NAMALWA (cell line): ENCODE measurements around the gene TACC3.

Source experiments
- DNase-seq: peaks from one replicate; pipeline ENCODE4 v3.0.0-alpha.2; 2015; ENCODE audit warnings: low spot score

TACC3 gene

DNA sequence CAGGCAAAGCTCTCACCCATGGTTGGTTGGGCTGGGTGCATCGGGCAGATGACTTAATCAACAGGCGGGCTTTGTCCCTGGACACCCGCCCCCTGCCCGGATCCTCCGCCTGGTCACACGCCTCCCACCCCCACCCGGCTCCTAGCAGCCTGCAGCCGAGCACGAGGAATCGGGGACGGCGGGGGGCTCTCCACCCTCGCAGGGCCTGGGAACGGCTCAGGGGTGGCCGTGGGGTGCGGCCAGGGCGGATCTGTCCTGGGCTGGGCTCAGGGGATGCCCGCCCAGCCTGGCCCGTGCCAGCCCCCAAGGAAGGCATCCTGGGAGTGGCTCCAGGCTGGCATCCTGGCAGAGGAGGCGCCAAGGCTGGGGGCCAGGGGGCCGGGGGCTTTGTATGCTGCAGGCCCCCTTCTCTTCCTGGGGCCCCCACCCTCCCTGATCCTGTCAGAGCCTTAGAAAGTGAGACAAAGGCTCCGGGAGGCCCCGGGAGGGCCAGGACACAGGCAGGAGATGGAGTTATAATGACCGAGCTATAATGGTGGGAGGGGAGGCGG, 39.3 kb downstream of the TACC3 start:
- no peak for DNase-seq

GRCh38 chr4:1761130-1761689, 39.9 kb downstream of the TACC3 start:
- no peak for DNase-seq

GRCh38 chr4:1762264-1763010, 41.1 kb downstream of the TACC3 start:
- no peak for DNase-seq

DNA sequence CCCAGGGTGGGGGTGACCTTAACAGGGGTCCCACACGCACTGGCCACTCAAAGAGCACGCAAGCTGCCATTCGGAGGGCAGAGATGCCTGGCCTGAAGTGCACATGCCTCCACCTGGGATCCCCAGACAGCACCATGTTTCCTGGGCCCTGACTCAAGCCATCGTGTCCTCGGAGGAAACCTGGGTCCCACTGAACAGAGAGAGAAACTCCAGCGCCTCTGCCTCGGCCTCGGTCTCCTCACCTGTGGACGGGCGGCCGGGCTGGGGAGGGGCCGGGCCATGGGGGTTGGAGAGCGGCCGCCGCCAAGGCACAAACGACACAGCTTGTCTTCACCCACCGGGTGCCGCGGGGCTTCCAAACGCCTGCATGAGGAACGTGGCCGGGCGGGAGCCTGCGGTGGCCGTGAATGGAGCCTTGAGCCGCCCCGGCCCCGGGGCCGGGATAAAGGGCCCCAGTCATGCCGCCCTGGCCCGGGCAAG, 41.8 kb downstream of the TACC3 start:
- DNase-seq, result no peak

DNA sequence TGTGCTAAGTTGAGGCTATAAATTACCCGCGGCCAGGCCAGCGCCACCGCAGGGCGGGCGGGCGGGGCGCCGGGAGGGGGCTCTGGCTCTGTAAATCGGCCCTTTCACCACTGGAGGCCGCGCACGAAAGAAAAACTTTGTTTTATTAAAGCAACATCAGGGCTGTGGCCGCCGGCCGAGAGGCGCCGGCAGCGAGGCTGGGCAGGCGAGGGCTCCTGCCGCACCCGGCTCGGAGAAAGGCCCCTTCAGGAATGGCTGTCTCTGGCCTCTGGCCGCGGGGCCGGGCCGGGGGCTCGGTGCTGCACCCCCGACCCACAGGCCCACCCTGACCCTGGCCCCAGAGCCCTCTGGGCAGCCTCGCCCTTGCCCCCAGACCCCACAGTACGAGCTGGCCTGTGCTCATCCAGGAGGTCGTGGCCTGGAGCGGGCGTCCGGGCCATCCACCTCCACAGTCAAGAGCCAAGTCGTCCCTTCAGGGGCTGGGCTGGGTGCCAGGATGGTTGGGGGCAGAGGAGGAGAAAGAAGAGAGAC, 42.3 kb downstream of the TACC3 start:
- no peak for DNase-seq

- DNase-seq, result no peak
These were observed 43.3 kb downstream of the TACC3 start for GRCh38 chr4:1764670-1765069.

DNA sequence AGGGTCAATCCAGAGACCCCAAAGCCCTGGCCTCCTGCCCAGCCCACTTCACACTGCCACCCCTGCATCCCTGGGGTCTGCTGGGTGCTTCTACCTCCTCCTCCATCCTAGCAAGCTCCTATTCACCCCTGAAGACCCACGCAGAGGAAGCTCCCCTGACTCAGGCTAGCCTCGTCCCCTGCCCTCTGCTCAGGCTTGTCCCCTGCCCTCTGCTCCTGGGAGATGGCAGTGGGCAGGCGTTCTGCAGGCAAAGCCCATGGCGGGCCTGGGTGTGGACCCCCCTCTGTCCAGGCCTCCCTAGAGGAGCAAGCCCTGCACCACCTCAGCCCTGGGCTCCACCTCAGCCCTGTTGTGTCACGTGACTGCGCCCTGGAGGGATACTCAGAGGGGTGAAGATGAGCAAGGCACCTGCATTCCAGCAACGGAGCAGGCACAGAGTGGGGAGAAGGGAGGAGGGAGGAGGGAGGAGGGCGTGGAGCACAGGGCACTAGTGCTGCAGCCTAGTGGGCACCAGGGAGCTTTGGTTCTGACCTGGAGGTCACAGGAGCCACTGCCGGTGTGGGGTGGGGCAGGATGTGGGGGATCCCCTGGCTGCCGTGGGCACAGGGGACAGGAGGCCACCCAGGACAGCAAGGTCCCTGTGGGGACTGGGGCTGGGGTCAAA, 44.2 kb downstream of the TACC3 start:
- DNase-seq, result no peak

GRCh38 chr4:1766106-1767060, 45.1 kb downstream of the TACC3 start:
- DNase-seq, result no peak

DNA sequence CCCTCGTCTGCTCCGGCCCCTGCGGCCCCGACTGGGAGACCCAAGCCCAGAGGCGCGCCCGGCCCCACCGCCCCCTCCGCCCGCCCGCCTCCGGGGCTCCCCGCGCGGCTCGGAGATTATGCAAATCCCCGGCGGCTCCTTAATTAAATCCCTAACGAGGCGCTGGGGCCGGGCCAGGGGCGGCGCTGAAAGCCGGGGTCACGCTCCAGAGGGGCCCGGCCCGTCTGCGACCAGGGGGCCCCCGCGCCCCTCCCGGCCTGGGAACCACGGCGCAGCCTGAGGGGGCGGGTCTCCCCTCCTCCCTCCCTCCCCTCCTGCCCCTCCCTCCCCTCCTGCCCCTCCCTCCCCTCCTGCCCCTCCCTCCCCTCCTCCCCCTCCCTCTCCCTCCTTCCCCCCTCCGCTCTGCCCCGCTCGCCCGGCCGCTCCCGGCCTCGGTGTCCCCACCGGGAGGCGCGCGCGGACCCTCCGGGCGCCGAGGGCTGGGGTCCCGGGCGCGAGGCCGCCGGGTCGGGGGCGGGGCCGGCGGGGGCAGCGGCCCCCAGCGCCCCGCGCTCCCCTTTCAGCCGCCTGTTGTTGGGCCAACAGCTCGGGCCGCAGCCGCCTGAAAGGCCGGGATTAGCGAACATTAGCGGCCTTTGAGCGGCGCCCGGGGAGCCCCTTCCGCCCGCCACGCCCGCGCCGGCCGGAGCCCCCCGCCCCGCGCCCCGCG, 45.9 kb downstream of the TACC3 start:
- DNase-seq, result peak; percentile 67

DNA sequence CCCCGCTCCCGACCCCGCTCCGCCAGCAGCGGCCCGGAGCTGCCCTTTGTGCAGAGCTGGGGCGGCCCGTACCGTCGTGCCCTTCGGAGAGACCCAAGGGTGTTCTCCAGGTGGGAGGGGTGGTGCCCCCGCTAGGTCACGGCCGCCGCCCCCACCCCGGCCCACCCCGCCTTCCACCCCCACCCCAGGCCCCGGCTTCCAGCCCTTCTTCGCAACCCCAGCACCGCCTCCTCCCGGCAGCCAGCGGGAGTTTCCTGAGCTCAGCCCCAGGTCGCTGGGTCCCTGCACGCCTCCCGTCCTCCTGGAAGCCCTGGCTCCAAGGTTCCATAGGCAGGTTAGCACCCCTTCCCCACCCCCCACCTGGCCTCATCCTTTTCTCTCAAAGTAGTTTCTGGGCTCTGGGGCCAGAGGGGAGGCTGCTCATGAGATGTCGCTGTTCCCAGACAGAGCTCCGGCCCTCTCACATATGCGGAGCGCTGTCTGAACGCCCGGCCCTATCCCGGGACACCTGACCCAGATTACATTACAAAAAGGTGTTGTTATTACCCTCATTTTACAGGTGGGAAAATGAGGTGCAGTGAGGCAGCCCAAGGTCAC, 46.5 kb downstream of the TACC3 start:
- peak; percentile 52 for DNase-seq

DNA sequence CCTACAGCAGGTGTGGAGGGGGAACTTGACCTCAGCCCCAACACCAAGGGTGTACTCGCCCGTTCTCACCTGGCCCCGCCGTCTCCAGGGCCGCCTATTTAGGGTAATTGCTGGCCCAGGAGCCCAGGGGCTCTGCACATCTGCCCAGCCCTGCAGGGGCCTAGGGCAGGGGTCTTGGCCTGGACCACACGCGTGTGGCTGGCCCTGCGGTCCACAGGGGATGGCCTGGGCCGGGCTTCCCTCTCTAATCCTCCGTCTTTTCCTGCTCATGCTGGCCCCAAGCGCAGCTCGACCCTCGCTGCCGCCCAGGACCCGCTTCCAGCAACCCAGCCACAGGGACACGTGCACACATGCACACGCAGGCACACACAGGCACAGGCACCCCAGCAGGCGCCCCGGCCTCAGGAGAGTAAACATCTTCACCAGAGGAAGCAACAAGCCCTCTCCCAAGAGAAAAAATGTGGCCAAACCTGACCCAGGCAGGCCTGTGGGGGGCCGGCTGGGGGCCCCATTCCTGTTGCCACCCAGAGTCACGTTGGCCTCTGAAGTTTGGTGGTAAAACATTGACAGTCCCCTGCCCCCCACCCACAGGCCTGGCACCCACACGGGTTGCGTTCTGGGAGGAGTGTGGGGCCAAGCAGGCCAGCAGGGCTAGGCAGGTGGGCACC, 47.2 kb downstream of the TACC3 start:
- DNase-seq, result no peak

DNA sequence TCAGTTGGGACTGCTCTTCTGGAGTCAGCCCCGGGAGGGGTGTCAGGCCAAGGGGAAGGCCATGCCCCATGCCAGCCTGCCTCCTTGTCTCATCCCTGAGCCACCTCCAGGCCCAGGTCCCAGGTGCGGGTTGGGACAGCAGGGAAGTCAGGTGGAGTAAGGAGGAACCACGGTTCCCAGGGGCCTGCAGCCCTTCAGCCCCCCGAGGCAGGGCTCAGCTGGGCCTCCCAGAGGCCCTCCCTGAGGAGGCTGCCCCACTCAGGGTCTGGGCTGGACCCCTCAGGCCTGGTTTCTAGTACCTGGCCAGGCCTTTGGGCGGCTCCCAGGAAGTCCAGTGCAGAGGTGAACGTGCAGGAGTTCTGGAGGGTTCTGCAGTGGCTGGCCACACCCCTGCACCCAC, 48.4 kb downstream of the TACC3 start:
- DNase-seq, result no peak

GRCh38 chr4:1770245-1770644, 48.9 kb downstream of the TACC3 start:
- no peak for DNase-seq

- DNase-seq, result no peak
These were observed 49.5 kb downstream of the TACC3 start for GRCh38 chr4:1770791-1771231.

DNA sequence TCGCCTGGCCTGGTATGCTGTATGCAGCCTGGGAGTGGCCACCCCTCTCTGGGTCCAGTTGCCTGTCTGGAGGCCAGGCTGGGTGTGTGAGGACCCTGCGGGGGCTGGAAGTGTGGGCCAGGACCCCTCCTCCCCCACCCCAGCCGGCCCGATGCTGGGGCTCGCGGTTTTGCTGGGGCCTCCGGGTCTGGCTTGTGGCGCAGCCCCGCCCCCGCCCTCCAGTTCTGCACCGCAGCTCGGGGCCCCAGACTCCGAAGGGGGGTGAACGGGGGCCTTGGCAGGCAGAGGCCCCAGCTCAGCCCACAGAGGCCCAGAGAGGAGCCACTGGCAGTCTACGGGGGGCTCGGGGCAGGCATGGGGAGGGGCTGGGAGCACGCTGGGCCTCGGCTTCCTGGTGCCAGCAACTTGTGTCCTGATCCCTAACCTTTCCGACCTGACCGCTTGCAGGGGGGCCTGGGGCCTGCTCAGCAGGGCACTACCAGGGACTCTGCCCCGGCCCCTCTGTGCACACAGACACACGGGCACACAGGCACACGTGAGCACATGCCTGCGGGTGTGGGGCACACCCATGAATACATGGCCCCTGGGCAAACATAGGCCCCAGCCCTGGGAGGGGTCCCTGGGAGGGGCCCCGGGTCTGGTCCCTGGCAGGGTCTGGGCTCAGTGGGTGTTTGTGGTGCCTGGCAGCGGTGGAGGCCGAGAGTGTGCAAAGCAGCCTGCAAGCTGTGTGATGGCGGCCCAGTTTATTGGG, 50.4 kb downstream of the TACC3 start:
- no peak for DNase-seq

GRCh38 chr4:1772853-1773538, 51.7 kb downstream of the TACC3 start:
- no peak for DNase-seq

- no peak for DNase-seq
These were observed 52.4 kb downstream of the TACC3 start for GRCh38 chr4:1773754-1774153.

DNA sequence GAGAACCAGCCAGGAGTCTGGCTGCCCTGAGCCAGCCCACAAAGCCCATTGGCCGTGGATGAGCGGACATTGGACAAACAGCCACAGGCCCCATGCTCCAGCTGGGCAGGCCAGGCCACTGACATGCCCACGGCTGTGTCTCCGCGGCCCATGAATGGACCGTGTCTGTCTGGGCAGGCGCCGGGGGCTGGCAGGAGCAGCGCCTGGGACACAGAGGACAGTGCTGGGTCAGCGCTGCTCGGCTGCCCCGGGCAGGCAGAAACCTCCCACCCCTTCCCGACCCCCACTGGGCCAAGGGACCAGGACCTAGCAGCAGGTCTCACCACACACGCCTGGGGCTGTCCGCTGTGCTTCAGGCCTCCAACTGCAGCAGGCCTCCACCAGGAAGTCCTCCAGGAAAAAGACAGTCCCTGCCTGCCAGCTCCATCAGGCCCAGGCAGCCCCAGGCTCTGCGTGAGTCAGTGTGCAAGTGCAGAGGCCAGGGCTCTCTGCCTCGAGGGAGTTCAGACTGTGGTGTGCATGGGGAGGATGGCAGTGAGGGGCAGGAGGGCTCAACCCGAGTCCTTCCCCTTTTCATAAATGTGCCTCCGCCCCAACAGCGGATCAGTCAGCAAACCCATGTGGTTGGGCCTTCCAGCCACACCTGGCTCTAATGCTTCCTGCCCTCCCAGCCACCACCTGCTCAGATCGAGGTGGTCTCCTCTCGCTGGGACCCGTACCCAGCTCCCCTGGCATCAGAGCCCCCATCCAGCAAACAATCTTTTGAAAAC, 54.6 kb downstream of the TACC3 start:
- DNase-seq, result peak; percentile 44
